Lower leg skin (tissue), 4 donors: Measurements from ENCODE around the gene GPC1. TPM values are rescaled to one million over a fixed set of nuclear protein-coding genes. Genes with fewer than 3 reads are reported as not detected.

Experiments used
- DNase-seq, 2 donors: peaks; one replicate each; pipeline ENCODE4 v3.0.0-alpha.2; 2019; ENCODE audit warnings: low spot score in 2 of 2
- H3K4me3 ChIP-seq: fragments of 200-600 bp; sonication (generic); 2 replicates; pipeline ENCODE4 v1.5.1; 2017; ENCODE audit warnings: mild to moderate bottlenecking, low read depth; ENCODE audit not compliant: poor library complexity, severe bottlenecking
- POLR2A ChIP-seq, 2 donors: fragments of 450-650 bp; IDR thresholded peaks; one replicate each; pipeline ENCODE4 v1.6.1; 2016 to 2017; ENCODE audit warnings: antibody characterized with exemption in 2 of 2, mild to moderate bottlenecking in 1 of 2, moderate library complexity in 1 of 2
- WGBS, 2 donors: methylation state at CpG; one replicate each; pipeline ENCODE4 v1.1.5; 2018; 5-methylcytosine and 5-hydroxymethylcytosine counted together
- intact Hi-C: fragments of 100-400 bp; cut with DNase I; formaldehyde crosslinking; loops from one replicate; pipeline ENCODE4 v1.15.0; 2023; ENCODE audit warnings: low total_unique reads
- total RNA-seq, 4 donors: library from RNA; depleted of rRNA; stranded (reverse); fragments of >200 nt; gene quantifications; one replicate each; pipeline ENCODE4 v1.1.0, GENCODE V29; 2016
- TF ChIP-seq, protein P1 (sequence below), 3 donors: fragments of 450-650 bp; IDR thresholded peaks; one replicate each; pipeline ENCODE4 v1.5.1; 2016; ENCODE audit warnings: antibody characterized with exemption in 3 of 3, mild to moderate bottlenecking in 3 of 3, moderate library complexity in 2 of 3

Gene GPC1
- total RNA-seq, 4 donors from 2014 or later, result 87.6 to 145 (median 114) TPM

DNA sequence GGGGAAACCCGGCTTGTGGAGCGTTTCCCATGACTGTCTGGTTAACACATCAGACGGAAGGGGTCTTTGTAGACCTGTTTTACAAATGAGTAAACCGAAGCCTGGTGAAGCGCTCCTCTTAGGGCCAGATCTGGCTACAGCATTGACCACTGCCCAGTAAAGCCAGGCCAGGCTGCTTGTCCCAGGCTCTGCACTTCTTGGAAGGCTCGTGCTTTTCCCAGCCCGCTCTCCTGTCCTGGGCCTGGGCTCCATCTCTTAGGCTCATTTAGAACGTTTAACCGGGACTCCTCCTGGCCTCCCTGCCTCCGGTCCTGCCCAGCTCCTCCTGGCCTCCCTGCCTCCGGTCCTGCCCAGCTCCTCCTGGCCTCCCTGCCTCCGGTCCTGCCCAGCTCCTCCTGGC lies 4.8 kb downstream of the GPC1 start:
- no peak for DNase-seq
- no peak for TF ChIP-seq POLR2A (IDR thresholded peaks at IDR 0.05)
- TF ChIP-seq, protein P1, sequence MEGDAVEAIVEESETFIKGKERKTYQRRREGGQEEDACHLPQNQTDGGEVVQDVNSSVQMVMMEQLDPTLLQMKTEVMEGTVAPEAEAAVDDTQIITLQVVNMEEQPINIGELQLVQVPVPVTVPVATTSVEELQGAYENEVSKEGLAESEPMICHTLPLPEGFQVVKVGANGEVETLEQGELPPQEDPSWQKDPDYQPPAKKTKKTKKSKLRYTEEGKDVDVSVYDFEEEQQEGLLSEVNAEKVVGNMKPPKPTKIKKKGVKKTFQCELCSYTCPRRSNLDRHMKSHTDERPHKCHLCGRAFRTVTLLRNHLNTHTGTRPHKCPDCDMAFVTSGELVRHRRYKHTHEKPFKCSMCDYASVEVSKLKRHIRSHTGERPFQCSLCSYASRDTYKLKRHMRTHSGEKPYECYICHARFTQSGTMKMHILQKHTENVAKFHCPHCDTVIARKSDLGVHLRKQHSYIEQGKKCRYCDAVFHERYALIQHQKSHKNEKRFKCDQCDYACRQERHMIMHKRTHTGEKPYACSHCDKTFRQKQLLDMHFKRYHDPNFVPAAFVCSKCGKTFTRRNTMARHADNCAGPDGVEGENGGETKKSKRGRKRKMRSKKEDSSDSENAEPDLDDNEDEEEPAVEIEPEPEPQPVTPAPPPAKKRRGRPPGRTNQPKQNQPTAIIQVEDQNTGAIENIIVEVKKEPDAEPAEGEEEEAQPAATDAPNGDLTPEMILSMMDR (IDR thresholded peaks at IDR 0.05), result no peak
- 87 to 91% methylated on average over 10 to 12 of the region's 12 CpGs for WGBS, 2 donors
- no peak overlapping the region for H3K4me3 ChIP-seq
- intact Hi-C loops, result no loop called here

DNA sequence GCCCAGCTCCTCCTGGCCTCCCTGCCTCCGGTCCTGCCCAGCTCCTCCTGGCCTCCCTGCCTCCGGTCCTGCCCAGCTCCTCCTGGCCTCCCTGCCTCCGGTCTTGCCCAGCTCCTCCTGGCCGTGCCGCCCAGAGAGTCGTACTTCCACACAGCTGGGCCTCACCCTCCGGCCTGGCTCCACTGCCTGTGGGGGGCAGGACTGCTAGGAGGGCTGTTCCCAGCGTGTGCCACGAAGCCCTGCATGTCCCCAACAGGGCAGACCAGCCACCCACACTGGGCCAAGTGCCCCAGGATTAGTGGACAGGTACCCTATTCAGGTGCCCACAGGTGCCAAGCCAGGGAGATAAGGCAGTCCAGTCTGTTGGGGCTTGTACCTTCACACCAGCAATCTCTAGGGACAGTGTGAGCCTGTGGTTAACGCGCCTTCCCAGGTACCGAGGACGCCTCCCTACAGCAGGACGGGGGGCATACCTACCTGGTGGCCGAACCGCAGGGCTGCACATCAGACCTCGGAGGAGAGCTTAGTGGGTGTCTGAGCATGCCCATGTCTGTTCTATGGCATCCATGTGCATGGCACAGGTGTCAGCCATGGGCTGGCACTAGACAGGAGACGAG lies 5.3 kb downstream of the GPC1 start:
- no peak overlapping the region for H3K4me3 ChIP-seq
- intact Hi-C loops, result no loop called here
- WGBS, 2 donors, result 73 to 78% methylated on average over 5 to 18 of the region's 18 CpGs
- no peak for TF ChIP-seq POLR2A (IDR thresholded peaks at IDR 0.05)
- TF ChIP-seq, protein P1 (IDR thresholded peaks at IDR 0.05), result no peak
- DNase-seq, result no peak

DNA sequence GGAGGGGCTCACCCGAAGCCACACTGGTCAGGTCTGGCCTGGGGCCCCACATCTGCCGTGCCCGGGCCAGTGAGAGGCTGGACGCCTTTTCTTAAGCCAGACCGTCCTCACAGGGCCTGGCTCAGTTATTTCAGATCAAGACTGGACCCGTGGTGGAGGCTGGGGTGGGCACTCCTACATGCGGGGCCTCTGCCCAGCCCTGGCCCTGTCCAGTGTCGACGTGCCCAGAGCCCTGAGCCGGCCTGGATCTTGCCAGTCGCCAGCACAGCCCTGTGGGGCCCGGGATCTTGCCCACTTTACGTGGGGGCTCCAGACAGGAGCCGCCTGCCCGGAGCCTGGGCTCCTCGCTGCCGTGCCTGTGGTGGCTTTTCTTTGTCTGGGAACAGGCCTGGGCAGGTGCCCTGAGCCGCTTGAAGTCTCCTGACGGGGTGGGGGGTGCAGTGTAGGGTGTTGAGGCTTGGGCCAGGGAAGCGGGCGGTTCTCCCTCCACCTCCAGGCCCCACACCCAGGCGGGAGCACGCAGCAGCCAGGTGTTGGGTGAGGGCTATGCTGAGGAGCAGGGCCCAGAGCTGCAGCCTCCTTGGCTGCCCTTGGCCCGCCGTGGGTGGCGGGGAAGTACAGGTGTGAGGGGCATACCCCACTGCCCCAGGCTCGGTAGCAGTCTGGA lies 6.0 kb downstream of the GPC1 start:
- no peak overlapping the region for H3K4me3 ChIP-seq
- 38 to 61% methylated on average over 7 to 22 of the region's 27 CpGs for WGBS, 2 donors
- DNase-seq, result no peak
- intact Hi-C loops, result no loop called here
- TF ChIP-seq, protein P1 (IDR thresholded peaks at IDR 0.05), result no peak
- no peak for TF ChIP-seq POLR2A (IDR thresholded peaks at IDR 0.05)

DNA sequence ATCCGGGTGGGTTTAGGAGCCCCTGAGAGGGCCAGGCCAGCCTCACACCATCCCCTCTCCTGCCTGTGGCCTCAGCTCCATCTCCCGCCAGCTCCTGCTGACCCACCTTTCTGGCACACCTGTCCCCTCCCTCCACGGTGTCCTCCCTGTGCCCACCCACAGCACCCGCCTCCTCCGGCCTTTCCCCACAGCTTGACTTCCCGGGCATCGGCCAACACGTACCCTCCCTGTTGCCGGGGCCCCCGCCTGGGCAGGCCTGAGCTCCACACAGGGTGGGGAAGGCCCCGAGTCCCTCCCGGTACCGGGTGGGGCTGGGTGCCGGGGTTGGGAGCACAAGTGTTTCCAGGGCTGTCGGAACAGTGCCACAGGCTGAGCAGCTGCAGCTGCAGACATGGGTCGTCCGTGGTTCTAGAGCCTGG lies 6.5 kb downstream of the GPC1 start:
- no peak for TF ChIP-seq POLR2A (IDR thresholded peaks at IDR 0.05)
- TF ChIP-seq, protein P1 (IDR thresholded peaks at IDR 0.05), result no peak

DNA sequence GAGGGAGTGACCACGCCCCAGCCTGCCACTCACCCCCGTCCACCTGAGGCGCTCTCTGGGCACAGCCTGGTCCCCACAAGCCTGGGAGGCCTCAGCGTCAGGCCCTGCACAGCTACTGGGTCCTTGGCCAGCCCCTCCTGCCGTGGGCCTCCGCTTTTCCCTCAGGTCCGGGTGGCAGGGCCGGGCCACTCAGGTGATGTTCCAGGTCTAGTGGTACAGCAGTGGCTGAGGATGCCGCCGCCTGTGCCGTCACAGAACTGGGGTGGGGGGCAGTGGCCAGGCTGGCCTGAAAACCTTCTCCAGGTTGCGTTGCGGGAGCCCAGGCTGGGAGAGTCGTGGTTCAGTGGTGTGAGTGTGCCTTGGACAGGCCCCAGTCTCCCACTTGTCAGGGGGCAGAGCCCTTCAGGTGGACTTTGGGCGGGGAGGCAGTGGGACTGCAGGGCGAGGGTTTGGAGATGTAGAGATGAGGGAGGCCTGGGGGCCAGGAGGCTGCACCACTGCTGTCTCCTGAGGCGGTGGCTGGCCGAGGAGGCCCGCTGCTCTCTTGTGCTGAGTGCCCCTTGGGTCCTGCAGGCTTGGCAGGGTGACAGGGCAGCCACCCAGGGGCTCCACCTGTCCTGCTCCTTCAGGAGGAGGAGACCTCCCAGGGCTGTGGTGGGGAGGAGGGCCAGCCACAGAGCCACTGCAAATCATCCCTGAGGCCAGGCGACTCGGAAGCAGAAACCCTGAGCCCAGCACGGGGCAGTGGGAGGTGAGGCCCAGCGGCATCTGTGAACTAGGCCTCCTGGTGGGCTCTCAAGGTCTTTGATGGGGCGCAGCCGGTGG lies 7.6 kb downstream of the GPC1 start:
- TF ChIP-seq, protein P1 (IDR thresholded peaks at IDR 0.05), result no peak
- TF ChIP-seq POLR2A (IDR thresholded peaks at IDR 0.05), result no peak
- DNase-seq, result no peak
- WGBS, 2 donors, result 69 to 77% methylated on average over 15 to 24 of the region's 25 CpGs
- intact Hi-C loops, result no loop called here
- H3K4me3 ChIP-seq, result no peak overlapping the region

More for the DNA sequence above, 6.5 kb downstream of the GPC1 start:
- WGBS, 2 donors, result 56 to 57% methylated on average over 14 to 17 of the region's 17 CpGs
- H3K4me3 ChIP-seq, result no peak overlapping the region
- no peak for DNase-seq
- intact Hi-C loops, result no loop called here
